T-helper 2 cell treated with Interferon-gamma antibody and Interleukin-4, amounts not matched to agents 100 ng/mL and 5 ng/mL, for 36 hours (primary cell): ENCODE data around the gene MICU1. TPM values are rescaled to one million over a fixed set of nuclear protein-coding genes. Genes with fewer than 3 reads are reported as not detected.

Experiments
- intact Hi-C: fragments of 100-400 bp; cut with micrococcal nuclease; formaldehyde crosslinking; loops from one replicate; pipeline ENCODE4 v1.15.1; 2023
- total RNA-seq: library from RNA; stranded (reverse); gene quantifications from 2 replicates; pipeline ENCODE4 v1.2.3, GENCODE V29; 2022

Gene MICU1
- total RNA-seq, 1 donor from 2014 or later: 30.5 TPM

DNA sequence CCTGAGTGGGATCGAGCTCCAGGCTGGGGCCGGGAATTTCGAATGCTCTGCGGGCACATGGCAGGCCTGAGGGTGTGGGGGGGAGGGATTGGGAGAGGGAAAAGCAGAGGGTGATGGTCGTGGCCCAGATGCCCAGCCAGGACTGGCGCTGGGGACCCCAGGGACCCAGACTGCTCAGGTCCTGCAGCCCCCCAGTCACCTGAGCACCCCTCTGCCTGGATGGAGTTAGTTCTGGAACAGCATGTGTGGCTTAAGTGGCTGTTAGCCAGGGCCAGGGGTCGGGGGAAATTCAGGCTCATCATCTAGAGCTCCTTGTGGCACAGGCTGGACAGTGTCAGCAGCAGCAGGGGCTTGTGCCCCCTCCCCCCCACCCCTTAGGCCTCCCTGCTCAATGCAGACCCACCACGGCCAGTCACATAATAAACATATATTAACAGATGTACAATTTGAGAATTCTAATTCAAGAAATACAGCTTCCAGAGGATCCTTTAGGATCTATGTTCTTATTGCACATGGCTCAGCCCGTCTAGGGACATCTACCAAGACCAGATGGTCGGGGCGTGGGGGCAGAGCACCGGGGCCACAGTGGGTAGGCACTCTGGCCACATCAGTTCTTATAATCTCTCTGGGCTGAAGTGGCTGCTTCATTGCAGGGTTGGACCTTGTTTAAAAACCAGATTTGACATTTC, 293.3 kb downstream of the MICU1 start:
- intact Hi-C loops: no loop called here

DNA sequence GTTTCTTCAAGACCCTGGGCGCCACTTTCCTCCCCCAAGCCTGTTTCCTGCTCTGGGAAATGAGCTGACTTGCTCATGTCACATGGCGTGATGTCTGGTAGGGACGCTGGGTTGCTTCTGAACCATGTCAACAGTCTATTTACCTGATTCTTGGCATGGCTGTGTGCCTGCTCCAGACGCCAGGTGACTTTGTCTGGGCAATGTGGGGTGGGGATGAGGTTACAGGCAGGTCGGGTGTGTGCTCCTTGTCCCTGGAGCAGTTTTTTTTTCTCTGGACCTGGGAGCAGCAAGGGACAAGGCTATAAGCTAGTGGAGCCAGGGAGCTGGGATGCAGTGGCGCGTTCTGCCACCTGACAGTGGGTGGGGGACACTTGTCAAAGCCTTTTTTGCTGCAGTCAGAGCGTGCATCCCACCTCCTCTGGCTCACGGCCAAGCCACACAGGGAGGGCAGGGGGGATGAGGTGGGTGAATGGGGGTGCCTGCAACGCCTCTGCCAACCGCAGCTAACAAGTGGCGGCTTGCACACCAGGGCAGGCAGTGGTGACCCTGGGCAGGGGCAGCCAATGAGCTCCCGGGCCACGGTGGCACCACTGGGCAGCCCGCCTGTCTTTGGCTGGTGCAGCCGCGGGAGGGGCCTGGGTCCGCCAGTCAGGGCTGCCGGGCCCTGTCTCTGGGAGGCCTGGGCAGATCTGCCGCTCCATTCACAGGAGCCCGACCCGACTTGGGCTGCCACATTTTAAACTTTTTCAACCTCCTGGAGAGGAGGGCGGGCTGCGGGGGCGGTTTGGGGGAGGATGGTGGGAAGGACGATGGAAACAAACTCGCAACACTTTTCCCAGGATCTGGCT, 294.1 kb downstream of the MICU1 start:
- intact Hi-C loops: loop anchor here (1.0 kb wide), 1 partner anchor 34 kb away; no protein-coding TSS in a partner anchor

- intact Hi-C loops: no loop called here
These were observed 295.8 kb downstream of the MICU1 start for GRCh38 chr10:72330069-72330426.

GRCh38 chr10:72329290-72330068, 296.4 kb downstream of the MICU1 start:
- intact Hi-C loops: no loop called here

DNA sequence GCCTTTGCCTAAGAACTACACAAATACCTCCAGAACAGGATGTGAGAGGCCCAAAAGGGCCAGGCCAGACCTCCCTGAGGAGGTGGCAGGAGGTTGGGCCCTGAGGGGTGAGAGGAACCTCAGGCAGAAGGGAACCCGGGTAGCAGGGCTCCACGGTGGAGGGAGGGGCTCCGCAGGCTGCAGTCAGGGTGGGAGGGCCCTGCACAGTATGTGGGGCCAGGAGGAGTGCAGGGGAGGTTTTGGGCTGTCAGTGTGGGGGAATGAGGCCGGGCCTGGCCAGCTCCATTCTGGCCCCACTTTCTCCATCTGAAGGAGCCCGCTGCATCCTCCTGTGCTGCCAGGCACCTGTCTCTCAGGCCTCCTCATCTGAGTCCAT, 297.1 kb downstream of the MICU1 start:
- intact Hi-C loops: no loop called here

- intact Hi-C loops: no loop called here
These were observed 297.6 kb downstream of the MICU1 start for GRCh38 chr10:72328045-72328828.

- intact Hi-C loops: loop anchor here (1.0 kb wide), 1 partner anchor 8 kb away; no protein-coding TSS in a partner anchor
These were observed 298.9 kb downstream of the MICU1 start for GRCh38 chr10:72326665-72327603.

- intact Hi-C loops: loop anchor here (1.0 kb wide), 1 partner anchor 10 kb away; no protein-coding TSS in a partner anchor
These were observed 300.4 kb downstream of the MICU1 start for GRCh38 chr10:72325243-72326175.

GRCh38 chr10:72323771-72324191, 302.1 kb downstream of the MICU1 start:
- intact Hi-C loops: no loop called here

GRCh38 chr10:72323108-72323749, 302.6 kb downstream of the MICU1 start:
- intact Hi-C loops: no loop called here

DNA sequence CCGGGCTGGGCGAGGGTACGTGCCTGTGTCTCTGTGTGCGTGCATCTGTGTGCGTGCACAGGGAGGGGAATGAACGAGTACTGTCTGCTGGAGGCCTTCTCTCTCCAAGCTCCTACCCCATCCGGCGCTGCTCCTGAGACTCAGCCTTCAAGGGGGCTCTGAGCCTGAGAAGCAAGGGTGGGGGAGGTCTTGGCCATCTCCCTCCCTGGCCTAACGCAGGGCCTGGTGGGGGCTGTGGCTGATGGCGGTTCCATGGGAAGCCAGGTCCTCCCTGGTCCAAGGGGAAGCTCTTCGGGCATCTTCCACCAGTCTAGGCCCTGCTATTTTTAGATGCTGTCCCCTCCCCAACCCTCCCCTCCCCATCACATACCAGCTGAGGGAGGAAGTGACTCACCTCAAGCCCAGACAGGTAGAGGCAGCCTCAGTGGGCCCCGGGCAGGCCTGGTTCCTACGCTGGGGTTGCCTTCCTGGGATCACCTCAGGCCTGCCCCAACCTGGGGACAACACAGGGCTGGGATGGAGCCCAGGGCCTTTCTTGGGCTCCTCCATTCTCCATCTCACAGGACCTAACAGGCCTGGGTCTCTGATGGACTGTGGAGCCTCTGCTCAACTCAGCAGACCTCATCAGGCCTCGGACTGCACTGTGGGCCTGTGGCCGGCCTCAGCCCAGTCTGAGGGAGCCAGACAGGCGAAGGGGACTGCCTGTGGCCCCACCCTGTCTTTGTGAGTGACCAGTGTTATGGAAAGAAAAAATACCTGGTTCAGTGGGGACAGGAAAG, 303.4 kb downstream of the MICU1 start:
- intact Hi-C loops: no loop called here

DNA sequence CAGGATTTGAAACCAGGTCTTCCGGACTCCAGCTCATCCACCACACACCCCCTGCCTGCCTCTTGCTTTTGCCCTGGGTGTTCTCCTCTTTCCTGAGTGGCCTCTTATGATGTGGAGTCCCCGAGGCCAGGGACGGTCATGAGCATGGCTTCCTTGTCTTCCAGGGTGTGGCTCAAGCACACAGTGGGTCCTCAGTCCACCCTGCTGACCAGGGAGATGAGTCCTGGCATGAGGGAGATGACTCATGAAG, 303.9 kb downstream of the MICU1 start:
- intact Hi-C loops: no loop called here

- intact Hi-C loops: no loop called here
These were observed 304.4 kb downstream of the MICU1 start for GRCh38 chr10:72321248-72322029.

DNA sequence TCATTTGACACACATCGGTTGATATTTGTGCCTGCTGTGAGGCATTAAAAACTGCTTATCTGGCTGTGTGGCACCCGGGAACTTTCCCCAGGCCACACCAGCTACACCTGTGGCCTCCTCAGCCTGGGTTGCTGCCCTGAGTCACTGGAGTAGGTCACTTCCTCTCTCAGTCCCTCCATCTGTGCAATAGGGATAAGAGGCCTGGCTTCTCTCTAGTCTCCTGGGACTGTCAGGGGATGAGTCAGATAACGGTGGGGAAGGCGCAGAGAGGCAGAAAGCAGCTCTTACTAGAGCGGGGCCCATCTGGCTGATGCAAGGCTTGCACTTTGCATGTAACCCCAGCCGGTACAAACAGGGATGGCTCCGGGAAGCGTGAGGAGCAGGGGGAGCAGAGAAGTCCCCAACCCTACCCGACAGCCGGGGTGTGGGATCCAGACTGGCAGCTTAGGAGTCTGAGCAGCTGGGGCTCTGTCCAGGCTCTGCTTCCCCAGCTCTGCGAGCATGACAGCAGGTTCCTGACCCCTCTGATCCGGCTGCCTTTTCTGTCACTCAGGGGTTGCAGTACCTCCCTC, 305.1 kb downstream of the MICU1 start:
- intact Hi-C loops: loop anchor here (1.0 kb wide), 2 partner anchors 15 to 23 kb away; no protein-coding TSS in a partner anchor

GRCh38 chr10:72319416-72320254, 306.2 kb downstream of the MICU1 start:
- intact Hi-C loops: loop anchor here (1.0 kb wide), 4 partner anchors 14 to 46 kb away; partner anchors contain the start of gene DDIT4
